Putamen (tissue), 1 donor: ENCODE results near the gene NEDD9.

ENCODE experiments used
- DNase-seq: peaks from one replicate; pipeline ENCODE4 v3.0.0-alpha.2; 2016; ENCODE audit warnings: low spot score

NEDD9 gene

DNA sequence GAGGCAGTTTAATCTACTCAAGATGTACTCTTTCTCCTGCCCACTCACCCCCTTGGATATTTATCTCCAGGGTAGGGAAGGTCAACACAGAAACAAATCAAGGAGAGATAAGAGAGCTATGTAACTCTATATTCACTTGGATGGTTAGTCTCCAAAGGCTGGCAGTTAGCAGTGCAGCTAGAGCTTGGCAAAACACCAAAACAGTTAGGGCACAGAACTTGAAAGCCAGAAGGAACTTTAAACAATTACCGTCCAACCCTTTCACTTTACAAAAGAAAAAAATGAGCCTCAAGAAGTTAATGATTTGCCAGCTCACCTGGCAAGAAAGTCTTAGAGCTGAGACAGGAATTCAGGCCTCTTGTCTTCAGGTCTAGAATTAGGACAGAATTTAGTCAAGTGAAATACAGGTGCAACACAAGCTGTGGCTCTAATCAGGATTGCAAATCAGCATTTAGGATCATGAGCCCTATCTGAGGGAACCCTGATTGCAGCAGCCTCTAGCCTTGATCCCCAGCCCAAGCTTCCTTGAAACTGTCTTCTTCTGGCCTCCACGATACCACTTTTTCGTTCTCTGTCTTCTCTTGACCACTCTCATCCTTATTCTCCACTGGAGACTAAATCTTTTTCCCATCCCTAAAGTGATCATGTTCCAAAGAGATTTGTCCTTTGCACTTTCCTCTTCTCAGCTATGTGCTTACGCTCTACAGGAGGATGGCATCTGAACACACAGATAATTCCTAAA is 14.9 kb downstream of the NEDD9 start:
- no peak for DNase-seq

DNA sequence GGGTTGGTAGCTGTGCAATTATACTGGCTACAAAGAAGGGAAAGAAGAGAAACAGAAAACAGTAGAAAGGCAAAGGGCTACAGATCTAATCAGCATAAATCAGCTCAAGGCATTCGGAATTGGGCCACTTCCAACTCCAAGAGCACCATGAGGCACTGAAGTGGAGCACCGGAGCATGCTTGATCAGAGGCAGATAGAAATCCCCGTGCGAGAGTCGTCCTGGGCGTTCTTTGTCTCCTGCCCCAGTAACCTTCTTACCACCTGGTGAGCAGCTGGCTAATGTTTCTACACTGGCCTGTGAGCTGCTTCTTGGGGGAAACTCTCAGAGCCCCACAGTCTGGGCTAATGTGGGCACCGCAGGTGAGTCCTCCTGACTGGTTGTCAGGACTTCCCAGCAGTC is 16.7 kb downstream of the NEDD9 start:
- no peak for DNase-seq

DNA sequence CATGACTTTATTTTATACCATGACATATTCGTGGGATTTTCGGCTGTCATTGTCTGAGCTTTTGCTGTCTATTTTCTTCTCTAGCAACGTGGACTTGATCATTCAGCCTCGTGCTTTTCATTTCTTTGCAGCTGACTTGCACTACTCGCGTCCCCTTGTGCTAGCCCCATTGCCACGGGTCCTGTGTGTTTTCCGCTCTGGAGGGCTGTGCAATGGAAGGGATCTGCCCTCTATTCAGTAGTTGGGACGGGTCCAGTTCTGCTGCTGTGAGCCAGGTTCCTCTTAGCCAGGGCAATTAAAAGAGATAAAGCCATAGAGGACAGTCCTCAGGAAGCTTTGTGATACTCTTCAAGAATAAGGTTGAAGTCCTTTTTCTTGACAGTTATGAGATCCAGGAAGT is 17.6 kb downstream of the NEDD9 start:
- DNase-seq, result no peak

DNA sequence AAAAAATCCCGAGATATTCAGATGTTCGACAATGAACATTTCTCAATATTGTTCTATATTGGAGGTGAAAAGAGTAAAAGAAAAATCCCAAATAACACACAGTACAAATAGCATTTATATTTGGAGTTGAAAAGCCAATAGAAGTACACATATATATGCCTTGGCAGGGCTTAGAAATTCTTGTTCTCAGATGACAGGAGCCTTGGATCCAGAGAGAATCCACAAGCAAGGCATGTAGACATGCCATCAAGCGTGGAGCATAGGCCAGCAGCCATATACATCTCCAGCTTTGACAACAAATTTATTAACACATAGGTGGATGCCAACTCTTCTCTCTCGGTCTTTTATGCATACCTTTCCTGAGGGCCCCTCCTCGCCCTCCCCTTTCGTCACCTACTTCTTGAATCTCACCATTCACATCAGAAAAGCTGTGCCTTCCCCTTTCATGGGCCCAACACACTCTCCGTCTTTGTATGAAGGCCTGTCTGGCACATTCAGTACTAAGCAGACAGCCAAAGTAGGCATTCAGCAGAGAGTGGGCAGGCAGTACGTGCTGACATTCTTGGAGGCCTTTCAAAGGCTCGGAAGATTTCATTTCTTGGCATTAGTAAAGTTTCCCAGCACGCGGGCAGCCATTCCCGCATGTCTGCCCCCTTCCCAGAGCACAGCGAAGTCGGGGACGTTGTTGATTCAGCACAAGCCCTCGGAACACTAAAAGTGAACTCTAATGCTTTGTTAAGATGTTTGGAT is 18.2 kb downstream of the NEDD9 start:
- DNase-seq, result no peak

DNA sequence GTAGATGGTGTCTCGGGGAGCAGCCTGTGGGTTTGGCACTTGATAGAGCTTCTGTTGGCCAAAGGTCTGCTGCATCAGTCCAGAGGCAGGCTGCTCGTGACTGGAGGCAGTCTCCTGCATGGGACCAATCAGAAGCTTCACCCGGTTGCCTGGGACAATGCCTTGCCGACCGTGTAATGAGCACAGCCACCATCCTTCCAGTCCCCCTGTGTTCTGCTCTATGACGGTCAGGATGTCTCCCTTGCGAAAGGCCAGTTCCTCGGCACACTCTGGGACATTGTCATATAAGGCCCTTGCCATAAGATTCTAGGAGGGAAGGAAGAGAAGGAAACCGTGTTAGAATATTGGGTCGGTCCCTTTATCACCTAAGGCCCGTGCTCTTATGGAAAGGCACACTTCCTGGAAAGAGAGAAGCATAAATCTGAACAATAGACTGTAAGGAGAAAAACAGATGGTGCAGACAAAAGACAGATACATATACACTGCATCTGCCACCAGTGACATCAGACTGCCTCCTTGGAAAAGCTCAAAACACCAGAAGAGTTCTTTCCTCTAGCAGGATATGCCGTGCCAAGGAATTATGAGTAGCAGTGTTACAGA is 18.9 kb downstream of the NEDD9 start:
- DNase-seq, result no peak

DNA sequence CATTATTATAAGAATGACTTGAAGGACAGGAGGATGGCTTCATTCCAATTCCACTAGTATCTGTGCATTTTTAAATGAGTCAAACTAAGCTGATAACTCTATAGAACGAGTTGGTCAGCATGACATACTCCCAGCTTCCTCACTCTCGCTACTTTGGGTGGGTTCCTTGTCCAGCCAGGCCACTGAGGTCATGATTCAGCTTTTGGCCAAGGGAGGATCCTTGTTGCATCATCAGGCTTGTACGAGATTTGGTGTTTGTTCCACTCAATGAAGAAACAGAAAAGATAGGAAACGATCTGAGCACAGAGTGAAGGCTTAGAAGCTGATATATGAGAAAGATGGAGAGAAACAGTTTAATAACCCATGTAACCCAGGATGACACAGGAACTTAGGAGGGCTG is 19.8 kb downstream of the NEDD9 start:
- no peak for DNase-seq

DNA sequence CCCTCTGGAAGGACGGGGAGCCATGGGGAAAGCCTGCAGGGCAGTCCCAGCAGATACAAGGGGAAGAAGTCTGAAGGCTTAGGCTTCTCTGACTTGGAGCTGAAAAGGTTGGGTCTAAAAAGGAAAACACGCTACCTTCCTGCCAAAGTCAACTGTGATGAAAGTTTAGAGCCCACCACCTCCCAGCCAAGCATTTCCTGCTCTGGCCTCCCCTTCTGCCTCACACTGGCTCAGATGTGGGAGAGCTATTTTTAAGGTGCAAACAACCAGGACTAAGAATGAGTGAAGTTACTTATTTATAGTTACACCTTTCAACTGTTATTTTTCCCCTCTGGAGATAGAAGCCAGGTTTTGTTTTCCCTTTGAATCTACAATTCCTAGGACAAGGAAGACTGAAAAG is 21.2 kb downstream of the NEDD9 start:
- no peak for DNase-seq

DNA sequence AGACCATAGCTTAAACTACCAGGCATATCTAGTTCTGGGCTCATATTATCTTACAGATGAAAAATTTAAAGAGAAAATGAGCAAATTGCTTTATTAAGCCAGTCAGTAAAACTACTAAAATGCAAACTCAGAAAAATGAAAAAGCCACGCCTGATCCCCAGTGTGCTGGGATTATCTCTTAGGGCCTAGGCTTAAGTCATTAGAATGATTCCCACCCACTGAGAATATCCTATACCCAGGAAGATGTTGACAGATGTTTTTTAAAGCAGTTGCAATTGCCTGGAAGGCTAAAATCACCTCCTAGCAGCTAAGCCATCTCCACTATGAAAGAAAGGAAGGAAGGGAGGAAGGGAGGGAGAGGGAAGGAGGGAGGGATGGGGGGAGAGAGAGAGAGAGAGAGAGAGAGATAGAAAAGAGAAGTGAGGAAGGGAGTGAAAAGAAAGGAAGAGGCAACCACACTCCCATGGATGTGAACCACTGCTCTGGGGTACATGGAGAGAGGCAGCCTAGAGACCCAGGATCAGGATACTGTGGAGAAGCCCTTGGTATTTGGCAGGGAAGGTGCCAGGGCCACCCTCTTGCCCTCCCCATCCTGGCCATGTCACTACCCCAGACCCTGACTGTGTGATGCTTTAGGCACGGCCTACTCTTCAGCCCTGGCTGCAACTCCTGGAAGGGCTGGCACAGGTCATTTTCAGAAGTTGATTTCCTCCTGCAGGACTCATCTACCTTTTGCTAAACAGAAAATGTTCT is 21.9 kb downstream of the NEDD9 start:
- DNase-seq, result no peak

DNA sequence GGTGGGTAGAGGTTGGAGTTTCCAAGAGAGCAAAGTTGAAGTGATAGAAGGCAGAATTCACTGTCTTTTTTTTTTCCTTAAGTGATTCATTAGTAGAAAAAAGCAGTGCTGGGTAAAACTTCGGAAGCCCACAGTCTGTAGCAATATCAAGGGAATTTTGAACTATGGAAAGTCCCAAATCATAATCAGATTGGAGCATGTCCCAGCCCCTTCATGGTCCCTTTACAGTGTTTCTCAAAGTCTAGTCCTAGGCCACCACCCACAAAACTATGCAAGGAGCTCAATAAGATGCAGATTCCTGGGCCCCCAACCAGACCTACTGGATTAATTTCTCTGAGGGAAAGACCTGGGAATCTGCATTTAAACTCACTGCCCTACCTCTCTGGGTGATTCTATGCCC is 22.6 kb downstream of the NEDD9 start:
- DNase-seq, result no peak

DNA sequence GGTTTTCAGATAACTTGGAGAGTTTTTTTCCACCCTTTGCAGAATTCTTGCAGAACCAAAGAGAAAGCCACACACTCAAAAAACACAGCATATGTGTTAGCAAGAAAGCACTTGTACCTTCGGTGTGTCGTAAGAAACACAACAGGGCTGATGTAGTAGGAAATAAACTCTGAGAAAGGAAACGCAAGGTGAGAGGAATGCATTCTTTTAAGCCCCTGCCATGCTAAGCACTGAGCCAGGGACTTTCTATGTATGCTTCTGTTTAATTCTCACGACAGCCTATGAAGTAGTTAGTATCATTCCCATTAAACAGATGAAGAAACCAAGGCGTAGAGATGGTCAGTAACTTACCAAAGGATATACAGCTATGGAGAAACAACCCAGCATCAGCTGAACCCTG is 23.1 kb downstream of the NEDD9 start:
- no peak for DNase-seq

DNA sequence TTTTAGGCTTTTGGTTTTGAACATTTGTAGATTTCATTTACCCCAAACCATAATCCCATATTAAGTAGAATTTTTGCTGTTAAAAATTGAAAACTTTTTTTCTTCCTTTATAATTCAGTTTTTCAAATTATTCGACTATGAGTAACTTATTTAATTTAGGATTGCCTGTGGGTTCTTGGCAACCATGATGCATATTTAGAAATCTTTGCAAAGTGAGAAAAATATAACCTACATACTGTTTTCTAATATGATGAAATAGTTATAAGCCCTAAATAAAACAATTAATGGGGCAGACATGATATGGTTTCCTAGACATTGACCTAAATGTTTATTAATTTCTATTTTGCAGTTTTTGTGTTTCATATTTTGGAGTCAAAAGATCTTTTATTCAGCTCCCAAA is 23.6 kb downstream of the NEDD9 start:
- no peak for DNase-seq

DNA sequence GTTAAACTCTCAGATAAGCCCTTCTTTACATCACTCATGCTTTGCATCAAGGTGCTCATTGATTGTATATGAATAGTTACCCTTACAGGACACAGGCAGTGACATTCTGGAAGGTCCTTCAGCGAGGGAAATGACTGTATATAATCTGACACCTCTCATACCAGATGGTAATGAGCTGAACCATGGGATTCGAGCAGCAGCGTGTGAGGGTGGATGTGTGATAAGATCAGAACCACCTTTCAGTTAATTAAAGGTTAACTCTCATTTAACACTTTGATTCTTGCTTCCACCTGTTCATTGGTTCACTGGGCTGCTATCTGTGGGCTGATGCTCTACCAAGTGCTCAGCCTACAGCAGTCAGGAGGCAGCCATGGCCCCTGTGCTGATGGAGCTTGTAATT is 24.2 kb downstream of the NEDD9 start:
- no peak for DNase-seq

DNA sequence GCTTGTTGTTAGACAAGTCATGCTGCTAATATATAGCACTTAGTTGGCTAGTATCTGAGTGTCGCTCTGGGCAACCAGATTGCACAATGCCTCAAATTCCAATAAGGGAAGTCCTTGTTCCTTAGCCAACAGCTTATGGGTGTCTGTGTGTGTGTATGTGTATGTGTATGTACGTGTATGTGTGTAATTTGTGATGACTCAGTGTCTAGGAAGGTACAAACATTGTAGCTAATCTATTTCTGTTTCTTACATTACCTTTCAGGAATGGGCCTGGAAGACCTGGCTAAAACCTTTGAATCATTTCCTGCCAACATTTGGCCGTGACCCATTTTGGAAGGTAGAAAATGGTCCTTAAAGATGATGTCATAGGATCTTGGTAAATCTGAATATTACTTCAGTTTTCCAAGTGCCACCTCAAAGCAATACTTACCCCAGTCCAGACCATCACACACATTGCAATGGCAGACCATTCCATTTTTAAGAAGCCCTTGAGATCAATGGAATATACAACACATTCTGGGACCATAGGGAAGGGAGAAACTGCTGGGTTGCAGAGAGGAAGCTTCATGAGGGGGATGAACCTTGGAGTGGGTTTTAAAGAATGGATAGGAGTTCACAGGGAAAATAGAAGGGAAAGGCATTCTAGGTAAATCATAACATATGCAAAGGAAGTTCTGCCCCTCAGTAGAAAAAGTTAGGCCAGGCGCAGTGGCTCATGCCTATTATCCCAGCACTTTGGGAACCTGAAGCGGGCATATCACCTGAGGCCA is 25.1 kb downstream of the NEDD9 start:
- peak; percentile 37 for DNase-seq

DNA sequence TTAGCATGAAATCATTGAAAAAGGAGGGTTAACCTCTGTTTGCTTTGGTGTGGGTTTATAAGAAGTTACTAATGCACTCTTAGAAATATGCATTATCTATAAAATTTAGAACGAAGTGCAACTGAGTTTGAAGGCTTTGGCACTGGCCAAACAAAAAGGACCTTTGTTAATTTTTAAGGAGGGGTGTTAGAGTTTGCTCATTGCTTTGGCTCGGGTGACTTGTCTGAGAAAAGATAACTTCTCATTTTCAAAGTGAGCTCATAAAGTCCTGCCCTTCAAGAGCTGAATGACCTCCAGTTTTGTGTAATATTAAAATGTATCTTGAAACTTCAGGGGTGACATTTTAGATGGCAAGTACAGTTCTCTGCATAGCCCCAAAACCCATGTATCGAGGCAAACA is 25.9 kb downstream of the NEDD9 start:
- no peak for DNase-seq

DNA sequence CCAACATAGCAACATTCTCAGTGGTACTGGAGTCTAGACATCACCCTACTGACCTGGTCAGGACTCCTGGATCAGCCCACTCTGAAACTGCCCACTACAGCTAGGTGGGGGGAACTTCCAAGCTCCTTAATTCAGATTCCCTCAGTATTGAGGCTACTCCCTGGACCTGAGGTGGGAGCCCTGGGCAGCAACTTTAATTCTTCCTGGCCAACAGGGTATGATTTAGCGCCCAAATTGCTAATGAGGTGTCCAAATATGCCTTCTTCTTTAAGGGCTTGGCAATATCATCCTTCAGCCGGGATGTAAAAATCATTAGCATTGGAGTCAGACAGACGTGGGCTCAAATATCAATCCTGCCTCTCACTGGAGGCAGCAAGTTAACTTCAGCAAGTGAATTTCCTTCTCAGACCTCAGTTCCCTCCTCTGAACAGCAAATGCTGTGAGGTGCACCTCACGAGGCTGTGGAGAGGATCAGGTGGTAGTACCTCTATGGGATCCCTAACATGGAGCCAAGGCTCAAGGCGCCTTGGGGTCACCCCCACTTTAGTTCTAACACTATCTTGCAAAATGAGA is 27.6 kb downstream of the NEDD9 start:
- DNase-seq, result no peak

DNA sequence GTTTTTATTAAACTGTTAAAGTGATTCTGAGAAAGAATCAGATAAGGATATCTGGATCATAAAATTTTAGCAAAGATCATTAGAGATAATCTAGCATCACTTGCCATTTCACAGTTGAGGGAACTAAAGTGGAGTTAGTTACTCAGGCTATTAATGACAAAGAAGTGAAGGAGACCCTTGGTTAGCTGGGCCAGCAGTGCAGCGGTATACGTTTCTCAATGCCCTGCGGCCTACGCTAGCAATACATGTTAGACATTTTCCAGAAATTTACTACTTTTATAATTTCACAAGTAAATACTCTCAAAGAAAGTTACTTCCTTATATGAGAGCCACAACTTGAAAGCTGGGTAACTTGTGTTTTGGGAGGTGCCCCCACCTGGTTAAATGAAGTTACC is 28.5 kb downstream of the NEDD9 start:
- no peak for DNase-seq

DNA sequence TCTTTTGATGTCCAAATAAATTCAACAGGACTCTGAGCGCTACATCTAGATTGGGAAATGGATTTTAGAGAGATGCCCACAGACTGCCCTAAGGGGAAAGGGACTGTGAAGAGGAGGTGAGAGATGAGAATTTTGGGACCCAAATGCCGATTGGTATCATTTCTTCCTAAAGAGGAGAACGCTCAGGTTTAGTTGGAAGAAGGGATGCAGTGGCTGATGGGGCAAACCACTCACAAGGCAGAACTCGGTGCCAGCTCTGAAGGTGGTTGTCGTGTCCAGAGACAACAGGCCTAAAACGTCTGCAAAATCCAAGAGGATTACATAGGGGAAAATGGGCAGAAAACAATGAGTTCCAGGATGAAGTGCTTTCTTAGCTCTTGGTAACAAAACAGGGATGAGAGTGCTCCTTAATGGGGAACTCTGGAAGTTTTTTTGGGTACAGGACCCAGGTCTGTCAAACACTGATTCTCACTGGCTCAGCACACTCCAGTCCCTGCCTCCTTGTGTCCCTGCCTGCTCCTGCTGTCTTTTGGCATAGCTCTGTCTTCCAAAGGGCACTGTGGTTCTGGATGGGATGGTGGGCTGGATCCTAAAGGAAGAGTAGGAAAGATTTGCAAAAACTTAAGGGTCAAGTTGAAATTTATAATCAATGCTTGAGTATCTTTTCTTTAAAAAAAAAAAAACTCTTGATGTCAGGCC is 29.0 kb downstream of the NEDD9 start:
- no peak for DNase-seq

DNA sequence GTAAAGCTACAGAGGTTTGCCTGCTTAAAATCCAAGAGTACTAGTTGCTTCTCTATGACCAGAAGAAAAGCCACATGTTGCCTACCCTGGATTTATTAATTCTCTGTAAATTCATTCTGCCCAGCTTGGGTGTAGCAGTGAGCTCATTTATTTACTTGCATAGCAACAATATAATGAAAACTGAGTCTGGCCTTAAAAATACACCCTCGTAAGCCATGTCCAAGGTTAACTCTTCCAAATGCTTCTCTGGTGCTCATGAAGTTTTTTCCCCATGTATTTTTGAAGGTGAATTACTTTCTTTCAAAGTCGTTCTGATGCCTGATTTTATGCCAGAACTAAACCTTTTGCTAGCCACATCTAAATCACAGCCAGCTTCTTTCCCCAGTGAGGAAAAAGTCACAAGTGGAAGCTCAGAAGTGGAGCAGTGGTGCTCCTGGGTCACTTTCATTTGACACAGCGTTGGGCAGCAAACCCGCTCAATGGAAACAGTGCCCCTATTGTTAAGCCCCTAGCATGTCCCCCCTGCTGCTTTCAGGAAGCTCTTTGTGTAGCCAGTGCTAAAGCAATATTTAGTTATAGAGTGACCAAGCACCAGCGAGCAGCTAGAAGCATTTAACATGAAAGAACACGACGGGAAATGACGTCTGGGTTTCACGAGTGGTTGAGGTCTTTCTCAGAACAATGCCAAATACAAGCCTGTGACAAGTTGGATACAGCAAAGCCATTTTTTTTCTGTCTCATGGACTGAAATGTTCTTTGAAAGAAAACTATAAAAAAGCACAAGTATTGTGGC is 29.8 kb downstream of the NEDD9 start:
- DNase-seq, result peak; percentile 82

DNA sequence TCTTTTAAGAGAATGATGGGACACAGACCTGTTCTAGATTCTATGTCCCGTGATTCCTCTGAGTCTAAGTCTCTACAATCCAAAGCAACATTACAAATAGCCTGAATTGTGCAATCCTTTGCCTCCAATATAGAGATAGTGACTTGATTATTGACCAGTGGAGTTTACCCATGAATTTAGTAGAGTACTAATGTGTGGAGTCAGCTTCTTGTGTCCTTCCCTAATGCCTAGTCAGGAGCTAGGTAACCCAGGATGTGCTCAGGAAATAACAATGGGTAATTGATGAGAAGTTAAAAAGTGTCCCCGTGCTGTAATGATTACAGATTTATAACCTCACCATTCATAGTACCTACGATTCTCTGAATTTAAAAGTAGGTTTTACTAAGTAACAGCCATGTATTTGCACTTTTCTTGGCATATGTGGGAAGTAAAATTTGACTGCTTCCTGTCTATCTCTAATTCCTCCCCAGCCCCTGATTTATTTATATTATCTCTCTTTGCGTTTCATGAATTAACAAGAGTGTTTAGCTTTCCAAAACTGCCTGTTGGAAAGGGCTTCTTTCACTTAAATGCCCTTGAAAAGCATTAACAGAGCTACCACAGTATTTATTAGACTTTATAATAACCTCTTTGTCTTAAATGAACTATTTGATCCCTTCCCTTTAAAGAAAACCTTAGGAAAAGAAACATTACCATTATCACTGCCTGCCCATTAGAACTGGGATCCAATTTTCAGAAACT is 30.5 kb downstream of the NEDD9 start:
- DNase-seq, result no peak
